Stimulated activated CD8-positive, alpha-beta memory T cell treated with anti-CD3 and anti-CD28 coated beads, Interleukin-2, amount 100 ng/mL, for 48 hours (primary cell): Measurements from ENCODE around the gene RTN4RL2.

Experiments
- DNase-seq, 2 donors: peaks; one replicate each; pipeline ENCODE4 v3.0.0-alpha.2; 2020; ENCODE audit warnings: low read depth in 2 of 2

The RTN4RL2 gene

DNA sequence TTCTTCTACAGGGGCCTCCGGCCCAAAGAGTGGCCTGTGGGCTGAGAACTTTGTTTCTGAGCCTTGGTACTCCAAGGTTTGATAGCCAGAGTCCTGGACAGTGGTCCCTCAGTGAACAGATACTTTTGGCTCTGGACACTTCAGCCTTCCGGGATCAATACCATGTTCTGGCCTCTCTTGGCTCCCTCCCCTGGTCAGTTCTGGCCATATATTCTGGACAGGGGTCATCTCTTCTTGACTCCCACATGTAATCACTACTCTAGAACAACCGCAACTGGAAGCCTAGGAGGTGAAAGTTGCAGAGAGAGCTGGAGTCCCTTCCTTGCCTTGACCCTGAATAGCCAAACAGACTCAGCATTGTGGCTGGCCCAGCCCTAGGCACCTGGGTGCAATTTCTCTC lies 2.3 kb downstream of the RTN4RL2 start:
- DNase-seq: no peak

DNA sequence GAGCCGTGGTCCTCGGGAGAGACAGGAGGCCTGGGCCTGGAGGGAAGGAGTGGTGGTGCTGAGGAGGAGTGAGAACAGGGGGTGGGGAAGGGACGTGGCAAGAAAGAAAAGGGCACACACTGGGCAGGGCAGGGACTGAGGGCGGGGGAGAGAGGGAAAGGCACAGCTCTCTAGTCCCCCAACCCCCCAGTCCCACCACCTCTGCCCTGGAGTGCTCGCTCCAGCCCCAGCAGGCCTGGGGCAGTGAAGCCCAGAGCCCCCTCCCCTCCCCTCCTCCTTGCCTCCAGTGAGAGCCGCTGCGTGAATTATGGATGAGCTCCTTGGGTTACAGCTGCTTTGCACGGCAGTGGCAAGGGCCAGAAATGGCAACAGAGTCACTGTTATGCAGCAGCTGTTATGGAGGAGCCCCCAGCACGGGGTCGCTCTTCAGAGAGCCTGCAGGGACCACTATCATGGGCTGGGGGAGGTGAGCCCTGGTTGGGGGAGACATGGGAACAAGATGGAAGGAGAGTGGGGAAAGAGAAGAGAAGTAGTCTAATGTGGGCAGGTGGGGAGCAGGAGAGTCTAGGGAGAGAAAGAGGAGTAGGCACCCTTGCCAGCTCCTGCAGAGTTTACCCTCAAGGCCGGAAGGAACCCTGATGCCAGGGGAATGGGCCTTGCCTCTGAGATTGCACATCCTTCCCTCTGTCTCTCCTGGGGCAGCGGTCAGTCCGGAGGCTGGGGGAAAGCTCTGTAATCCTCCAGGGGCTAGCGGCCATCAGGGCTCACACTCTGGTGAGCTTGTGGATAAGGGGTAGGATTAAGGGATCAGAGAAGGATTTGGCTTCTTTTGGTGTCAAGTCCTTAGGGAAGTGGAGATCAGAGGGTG lies 3.6 kb downstream of the RTN4RL2 start:
- no peak for DNase-seq

DNA sequence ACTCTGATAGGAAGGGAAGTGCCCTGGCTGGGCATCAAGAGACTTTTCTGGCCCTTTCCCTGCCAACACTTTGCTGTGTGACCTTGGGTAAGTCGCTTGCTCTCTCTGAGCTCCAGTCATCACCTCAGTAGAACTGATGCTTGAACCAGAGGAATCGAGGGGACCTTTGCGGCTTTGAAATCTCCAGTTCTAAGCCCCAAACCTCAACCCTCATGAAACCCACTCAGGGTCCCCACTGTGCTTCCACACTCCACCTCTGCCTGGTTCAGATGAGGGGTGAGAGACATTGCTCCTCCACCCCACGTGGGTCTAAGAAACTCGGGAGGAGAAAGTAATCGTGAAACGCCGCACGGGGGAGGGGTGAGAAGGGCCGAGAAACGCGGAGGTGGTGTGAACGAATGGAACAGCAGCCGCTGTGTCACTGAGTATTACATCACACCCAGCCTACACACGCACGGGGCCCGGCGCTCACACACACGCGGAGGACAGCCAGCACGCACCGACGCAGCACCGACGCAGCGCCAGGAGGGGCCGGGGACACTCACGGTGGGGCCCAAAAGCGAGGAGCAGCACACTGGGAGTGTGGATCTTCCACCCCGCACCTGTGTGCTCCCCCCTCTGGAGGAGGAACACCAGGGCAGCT lies 4.3 kb downstream of the RTN4RL2 start:
- no peak for DNase-seq

- DNase-seq: no peak
These were observed 6.4 kb downstream of the RTN4RL2 start for GRCh38 chr11:57466680-57467079.

DNA sequence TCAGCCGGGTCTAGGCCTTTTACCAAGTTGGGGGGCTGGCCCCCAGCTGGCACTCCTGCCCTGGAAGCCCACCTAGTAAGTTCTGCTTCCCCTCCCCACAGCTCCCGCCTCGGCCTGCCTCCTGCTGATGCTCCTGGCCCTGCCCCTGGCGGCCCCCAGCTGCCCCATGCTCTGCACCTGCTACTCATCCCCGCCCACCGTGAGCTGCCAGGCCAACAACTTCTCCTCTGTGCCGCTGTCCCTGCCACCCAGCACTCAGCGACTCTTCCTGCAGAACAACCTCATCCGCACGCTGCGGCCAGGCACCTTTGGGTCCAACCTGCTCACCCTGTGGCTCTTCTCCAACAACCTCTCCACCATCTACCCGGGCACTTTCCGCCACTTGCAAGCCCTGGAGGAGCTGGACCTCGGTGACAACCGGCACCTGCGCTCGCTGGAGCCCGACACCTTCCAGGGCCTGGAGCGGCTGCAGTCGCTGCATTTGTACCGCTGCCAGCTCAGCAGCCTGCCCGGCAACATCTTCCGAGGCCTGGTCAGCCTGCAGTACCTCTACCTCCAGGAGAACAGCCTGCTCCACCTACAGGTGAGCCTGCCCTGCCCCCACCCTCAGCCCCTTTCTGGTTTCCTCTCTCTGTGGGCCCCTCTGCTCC lies 7.3 kb downstream of the RTN4RL2 start:
- DNase-seq: no peak

DNA sequence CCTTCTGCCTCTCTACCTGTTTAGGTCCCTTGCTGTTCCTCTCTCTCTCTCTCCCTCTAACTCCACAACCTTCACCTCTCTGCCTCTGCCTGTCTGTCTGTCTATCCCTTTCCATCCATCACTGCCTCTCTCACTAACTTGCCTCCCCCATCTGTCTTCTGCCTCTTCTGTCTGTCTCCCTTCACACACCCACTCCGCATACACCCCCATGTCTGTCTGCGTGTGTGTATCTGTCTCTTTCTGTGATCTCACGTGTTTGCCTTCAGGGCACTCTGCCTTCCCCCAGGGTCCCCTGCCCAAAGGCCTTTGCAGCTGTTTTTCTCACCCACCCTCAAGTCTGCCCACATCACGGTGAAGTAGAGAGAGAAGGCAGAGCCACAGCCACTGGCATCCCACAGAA lies 7.9 kb downstream of the RTN4RL2 start:
- no peak for DNase-seq

GRCh38 chr11:57469268-57469667 lies 8.9 kb downstream of the RTN4RL2 start:
- DNase-seq: no peak

- no peak for DNase-seq
These were observed 11.2 kb downstream of the RTN4RL2 start for GRCh38 chr11:57471496-57471895.

GRCh38 chr11:57473285-57473841 lies 13.0 kb downstream of the RTN4RL2 start:
- DNase-seq: no peak

GRCh38 chr11:57474017-57474802 lies 13.9 kb downstream of the RTN4RL2 start:
- peak in 1 of 2 donors; percentile 23 for DNase-seq

DNA sequence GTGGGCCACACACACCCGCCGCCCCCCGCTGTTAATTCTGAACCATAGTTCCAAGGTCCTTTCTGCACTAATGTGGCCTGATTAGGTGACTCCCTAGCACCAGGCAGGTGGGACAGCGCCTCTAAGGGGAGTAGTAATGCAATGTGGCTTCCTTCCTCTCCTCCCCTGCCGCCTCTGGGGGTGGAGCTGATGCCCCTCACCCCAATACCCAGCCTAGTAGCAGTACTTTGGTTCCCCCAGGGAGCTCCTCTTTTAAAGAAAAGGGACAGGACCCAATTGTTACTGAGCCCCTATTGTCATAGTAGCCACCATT lies 14.4 kb downstream of the RTN4RL2 start:
- DNase-seq: no peak

- no peak for DNase-seq
These were observed 14.9 kb downstream of the RTN4RL2 start for GRCh38 chr11:57475191-57475590.

- no peak for DNase-seq
These were observed 15.3 kb downstream of the RTN4RL2 start for GRCh38 chr11:57475671-57476046.

GRCh38 chr11:57476047-57476756 lies 15.9 kb downstream of the RTN4RL2 start:
- DNase-seq: peak in 1 of 2 donors; percentile 12

DNA sequence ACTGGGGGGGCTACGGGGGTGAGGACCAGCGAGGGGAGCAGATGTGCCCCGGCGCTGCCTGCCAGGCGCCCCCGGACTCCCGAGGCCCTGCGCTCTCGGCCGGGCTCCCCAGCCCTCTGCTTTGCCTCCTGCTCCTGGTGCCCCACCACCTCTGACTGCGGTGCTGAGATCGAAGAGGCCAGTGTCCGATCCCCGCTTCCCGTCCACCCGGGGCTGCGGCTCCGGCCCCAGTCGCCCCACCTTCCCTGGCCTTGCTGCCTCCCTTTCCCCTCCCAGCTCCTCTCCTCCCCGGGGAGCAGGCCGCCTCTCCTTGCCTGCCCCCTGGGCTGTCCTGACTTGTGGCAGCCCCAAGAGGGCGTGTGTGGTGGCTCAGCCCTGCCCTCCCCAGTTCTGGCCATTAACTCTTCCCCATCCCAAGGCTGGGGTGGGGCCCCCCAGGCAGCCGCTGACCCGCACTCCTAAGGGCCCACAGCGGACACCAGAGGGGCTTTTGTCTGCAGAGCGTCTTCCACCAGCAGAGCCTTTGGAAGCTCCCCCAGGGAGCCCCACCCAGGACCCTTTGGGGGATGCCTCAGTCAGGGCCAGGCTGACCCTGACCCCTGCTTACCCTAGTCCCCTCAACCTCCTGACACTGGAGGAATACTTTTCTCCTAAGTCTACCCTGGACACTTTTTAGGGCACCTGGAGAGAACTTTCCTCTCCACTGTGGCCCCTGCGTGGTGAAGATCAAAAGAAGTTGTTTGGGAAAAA lies 16.6 kb downstream of the RTN4RL2 start:
- no peak for DNase-seq

GRCh38 chr11:57477507-57478189 lies 17.3 kb downstream of the RTN4RL2 start:
- DNase-seq: no peak

- no peak for DNase-seq
These were observed 18.8 kb downstream of the RTN4RL2 start for GRCh38 chr11:57479021-57479663.

GRCh38 chr11:57479911-57480310 lies 19.6 kb downstream of the RTN4RL2 start:
- no peak for DNase-seq

GRCh38 chr11:57480409-57481137 lies 20.2 kb downstream of the RTN4RL2 start:
- peak; percentile 62 to 73 for DNase-seq
